ENCODE data around the gene DCAF8. TPM values are rescaled to one million over a fixed set of nuclear protein-coding genes. Genes with fewer than 3 reads are reported as not detected.

The DCAF8 gene
- total RNA-seq, 2 donors from 2014 or later, result 86.3 to 115 TPM

Other genes starting within 250 kb of the DCAF8 start
- 1 to 10 TPM; 4.9 to 5.6 TPM for gene PIGM, start 230.6 kb downstream of the DCAF8 start, total RNA-seq
- under 1 TPM in 1 of 2 donors, not detected in 1; 0.50 TPM for gene KCNJ10, start 192.4 kb downstream of the DCAF8 start, total RNA-seq
- not detected for gene KCNJ9, start 181.0 kb downstream of the DCAF8 start, total RNA-seq
- gene IGSF8, start 163.9 kb downstream of the DCAF8 start, total RNA-seq, result 10 to 100 TPM; 20.6 to 25.8 TPM
- gene ATP1A2, start 146.8 kb downstream of the DCAF8 start, total RNA-seq, result not detected
- not detected for gene ATP1A4, start 110.9 kb downstream of the DCAF8 start, total RNA-seq
- gene CASQ1, start 72.0 kb downstream of the DCAF8 start, total RNA-seq, result not detected
- 10 to 100 TPM; 55.7 to 63.3 TPM for gene PEA15, start 57.2 kb downstream of the DCAF8 start, total RNA-seq
- 10 to 100 TPM; 38.7 to 69.8 TPM for gene PEX19, start 22.6 kb upstream of the DCAF8 start, total RNA-seq
- 100 to 1,000 TPM; 221 to 231 TPM for gene COPA, start 80.7 kb upstream of the DCAF8 start, total RNA-seq
- gene NCSTN, start 80.8 kb upstream of the DCAF8 start, total RNA-seq, result 10 to 100 TPM; 92.5 to 95.9 TPM
- 1 to 10 TPM; 1.2 to 2.0 TPM for gene NHLH1, start 104.5 kb upstream of the DCAF8 start, total RNA-seq
- gene VANGL2, start 138.0 kb upstream of the DCAF8 start, total RNA-seq, result not detected